Stomach (tissue), 9 donors: ENCODE measurements around the gene STYX. TPM values are rescaled to one million over a fixed set of nuclear protein-coding genes. Genes with fewer than 3 reads are reported as not detected.

Source experiments
- DNase-seq, 2 donors: peaks; one replicate each; pipeline versions ENCODE4 v3.0.0 to v3.0.0-alpha.2; 2013 to 2019
- H3K27ac ChIP-seq, 5 donors: fragments of 200-600 bp in 4 of 5; sonication (generic) in 4 of 5; one replicate each; pipeline ENCODE4 v1.5.1; 2013 to 2019; ENCODE audit warnings: mild to moderate bottlenecking in 1 of 5, moderate library complexity in 1 of 5
- H3K27me3 ChIP-seq, 3 donors: fragments of 200-600 bp; sonication (generic); one replicate each; pipeline ENCODE4 v1.5.1; 2017 to 2019; ENCODE audit warnings: mixed run types in 1 of 3
- H3K36me3 ChIP-seq, 4 donors: fragments of 200-600 bp; sonication (generic); 1 replicate in 3 of 4; 2 replicates in 1 of 4; pipeline ENCODE4 v1.5.1; 2016 to 2019
- H3K4me1 ChIP-seq, 4 donors: fragments of 200-600 bp; sonication (generic); one replicate each; pipeline ENCODE4 v1.5.1; 2016 to 2019
- H3K4me3 ChIP-seq, 4 donors: fragments of 200-600 bp; sonication (generic) in 3 of 4; one replicate each; pipeline ENCODE4 v1.5.1; 2016 to 2019; ENCODE audit warnings: mild to moderate bottlenecking in 1 of 4
- H3K9me3 ChIP-seq, 4 donors: fragments of 200-600 bp; sonication (generic); one replicate each; pipeline ENCODE4 v1.5.1; 2016 to 2019
- EP300 ChIP-seq: sonication (generic); formaldehyde crosslinking; IDR thresholded peaks from one replicate; pipeline ENCODE4 v1.6.1; 2017; ENCODE audit warnings: antibody characterized with exemption
- POLR2A ChIP-seq, 4 donors: fragments of 450-650 bp; IDR thresholded peaks; one replicate each; pipeline ENCODE4 v1.6.1; 2016; ENCODE audit warnings: antibody characterized with exemption in 4 of 4, control low read depth in 2 of 4, mild to moderate bottlenecking in 1 of 4, moderate library complexity in 1 of 4
- POLR2AphosphoS5 ChIP-seq, 3 donors: sonication (generic); formaldehyde crosslinking; IDR thresholded peaks; one replicate each; pipeline ENCODE4 v1.6.1; 2016; ENCODE audit warnings: antibody characterized with exemption in 3 of 3
- WGBS, 5 donors: extraction: QIAGEN DNeasy Blood & Tissue Kit in 3 of 5; methylation state at CpG; one replicate each; pipeline versions ENCODE4 v1.1.5 to v1.1.7; 2013 to 2018; 5-methylcytosine and 5-hydroxymethylcytosine counted together
- intact Hi-C: fragments of 100-400 bp; cut with DNase I; formaldehyde crosslinking; loops from one replicate; pipeline ENCODE4 v1.15.1; 2023; ENCODE audit warnings: low total_unique reads
- polyA plus RNA-seq, 3 donors: library from polyadenylated mRNA; stranded (reverse); fragments of 200-250 nt; gene quantifications; one replicate each; pipeline ENCODE4 v1.2.3, GENCODE V29; 2013
- total RNA-seq, 5 donors: library from RNA; depleted of rRNA; stranded (reverse); fragments of >200 nt; gene quantifications; one replicate each; pipeline versions ENCODE4 v1.1.0 to v1.2.3, GENCODE V29; 2014 to 2016
- TF ChIP-seq, protein P1 (sequence below), 7 experiments: fragments of 450-650 bp in 4 of 7; fragments of 200-600 bp in 3 of 7; sonication (generic) in 3 of 7; IDR thresholded peaks; one replicate each; pipeline ENCODE4 v1.5.1; 2016 to 2019; ENCODE audit warnings: antibody characterized with exemption in 7 of 7, control low read depth in 2 of 7, mild to moderate bottlenecking in 1 of 7
- donor health status: healthy with polysubstance abuse.
- donor health status: Bipolar disorder and iron deficiency.
- donor health status: healthy.

Gene STYX
- total and polyA plus RNA-seq, 8 donors: 4.8 to 23.3 (median 10.0) TPM

DNA sequence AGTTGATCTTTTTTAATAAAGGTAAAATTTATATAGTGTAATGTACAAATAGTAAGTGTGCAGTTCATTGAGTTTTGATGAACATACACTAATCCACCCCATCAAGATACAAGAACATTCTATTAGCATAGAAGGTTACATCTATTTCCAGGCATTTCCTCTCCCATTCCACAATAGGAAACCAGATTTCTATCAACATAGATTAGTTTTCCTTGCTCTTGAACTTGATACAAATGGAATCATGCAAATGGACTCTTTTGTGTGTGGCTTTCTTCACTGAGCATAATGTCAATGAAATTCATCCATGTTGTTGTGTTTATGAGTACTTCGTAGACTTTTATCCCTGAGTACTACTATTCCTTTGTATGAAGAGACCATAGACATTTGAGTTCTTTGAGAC is 10.8 kb downstream of the STYX start:
- TF ChIP-seq, protein P1, sequence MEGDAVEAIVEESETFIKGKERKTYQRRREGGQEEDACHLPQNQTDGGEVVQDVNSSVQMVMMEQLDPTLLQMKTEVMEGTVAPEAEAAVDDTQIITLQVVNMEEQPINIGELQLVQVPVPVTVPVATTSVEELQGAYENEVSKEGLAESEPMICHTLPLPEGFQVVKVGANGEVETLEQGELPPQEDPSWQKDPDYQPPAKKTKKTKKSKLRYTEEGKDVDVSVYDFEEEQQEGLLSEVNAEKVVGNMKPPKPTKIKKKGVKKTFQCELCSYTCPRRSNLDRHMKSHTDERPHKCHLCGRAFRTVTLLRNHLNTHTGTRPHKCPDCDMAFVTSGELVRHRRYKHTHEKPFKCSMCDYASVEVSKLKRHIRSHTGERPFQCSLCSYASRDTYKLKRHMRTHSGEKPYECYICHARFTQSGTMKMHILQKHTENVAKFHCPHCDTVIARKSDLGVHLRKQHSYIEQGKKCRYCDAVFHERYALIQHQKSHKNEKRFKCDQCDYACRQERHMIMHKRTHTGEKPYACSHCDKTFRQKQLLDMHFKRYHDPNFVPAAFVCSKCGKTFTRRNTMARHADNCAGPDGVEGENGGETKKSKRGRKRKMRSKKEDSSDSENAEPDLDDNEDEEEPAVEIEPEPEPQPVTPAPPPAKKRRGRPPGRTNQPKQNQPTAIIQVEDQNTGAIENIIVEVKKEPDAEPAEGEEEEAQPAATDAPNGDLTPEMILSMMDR (IDR thresholded peaks at IDR 0.05): no peak
- TF ChIP-seq POLR2A (IDR thresholded peaks at IDR 0.05) (no peak), POLR2AphosphoS5 (IDR thresholded peaks at IDR 0.05) (no peak), EP300 (no peak)
- Histone ChIP-seq H3K36me3 (peaks cover 0 to 16% (median 5%) of the 10 kb centered on the region in 4 donors), H3K27me3 (no peaks in the 10 kb centered on the region), H3K4me1 (peaks cover 6 to 41% (median 17%) of the 10 kb centered on the region in 4 donors), H3K4me3 (no peak overlapping the region), H3K27ac (peak overlapping the region in 1 of 5 donors; percentile 84), H3K9me3 (no peaks in the 10 kb centered on the region)
- WGBS, 5 donors: 95 to 100% (median 96%) methylated on average over 1 of the region's 1 CpG
- no peak for DNase-seq
- intact Hi-C loops: no loop called here

DNA sequence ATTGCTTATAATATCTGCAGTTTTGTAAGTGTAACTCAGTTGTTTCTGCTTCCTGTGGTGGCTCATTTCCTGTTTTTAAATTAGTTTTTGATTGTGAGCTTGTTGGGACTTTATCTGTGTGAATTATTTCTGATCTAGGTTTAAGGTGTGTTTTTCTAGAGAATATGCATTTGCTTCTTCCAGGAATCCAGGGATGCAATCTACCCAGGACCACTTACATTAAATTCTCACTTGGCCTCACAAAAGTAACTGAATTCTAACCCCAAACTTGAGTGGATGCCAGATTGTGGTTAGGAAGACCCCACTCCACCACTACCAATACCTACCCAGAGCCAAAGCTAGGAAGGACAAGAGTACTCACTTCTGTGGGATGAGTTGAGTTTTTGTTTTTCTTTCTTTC is 11.9 kb downstream of the STYX start:
- Histone ChIP-seq H3K27me3 (no peaks in the 10 kb centered on the region), H3K4me3 (no peak overlapping the region), H3K4me1 (peaks cover 0 to 43% (median 19%) of the 10 kb centered on the region in 4 donors), H3K27ac (peak overlapping the region in 4 of 5 donors; percentile 36 to 84 (median 57)), H3K36me3 (peaks cover 2 to 25% (median 8%) of the 10 kb centered on the region in 4 donors), H3K9me3 (no peaks in the 10 kb centered on the region)
- TF ChIP-seq POLR2A (IDR thresholded peaks at IDR 0.05) (no peak), POLR2AphosphoS5 (IDR thresholded peaks at IDR 0.05) (no peak), EP300 (no peak)
- TF ChIP-seq, protein P1 (IDR thresholded peaks at IDR 0.05): no peak
- intact Hi-C loops: no loop called here
- no peak for DNase-seq

DNA sequence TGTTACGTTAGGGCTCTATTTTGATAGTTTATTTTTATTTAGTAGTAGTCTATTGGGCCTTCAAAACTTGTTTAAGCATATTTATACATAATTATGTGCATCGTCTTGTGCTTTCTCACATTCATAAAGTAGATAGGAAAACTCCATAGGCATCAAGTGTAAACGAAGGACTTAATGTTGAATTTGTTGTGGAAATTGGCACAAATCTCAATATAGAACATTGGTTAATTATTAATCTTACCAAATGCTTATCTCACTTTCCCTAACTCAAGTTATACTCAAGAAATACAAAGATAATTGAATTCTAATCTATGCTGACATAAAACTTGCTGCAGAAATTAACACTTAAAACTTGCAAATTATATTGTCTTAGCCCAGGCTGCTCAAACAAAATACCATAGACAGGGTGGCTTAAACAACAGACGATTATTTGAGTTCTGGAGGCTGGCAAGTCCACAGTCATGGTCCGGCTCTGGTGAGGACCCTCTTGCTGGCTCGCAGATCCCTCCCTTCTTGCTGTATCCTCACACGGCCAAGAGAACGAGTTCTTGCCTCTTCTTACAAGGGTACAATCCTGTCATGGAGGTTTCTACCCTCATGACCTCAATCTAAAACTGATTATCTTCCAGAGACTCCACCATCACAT is 18.8 kb downstream of the STYX start:
- H3K27ac ChIP-seq: peak overlapping the region; percentile 2 to 83 (median 69)
- WGBS, 5 donors: 29 to 60% (median 56%) methylated on average over 8 of the region's 8 CpGs
- DNase-seq: no peak
- no peaks in the 10 kb centered on the region for H3K27me3 ChIP-seq
- peaks cover 14 to 32% (median 22%) of the 10 kb centered on the region in 4 donors for H3K4me1 ChIP-seq
- H3K36me3 ChIP-seq: peaks cover 10 to 66% (median 43%) of the 10 kb centered on the region in 4 donors
- intact Hi-C loops: no loop called here
- H3K4me3 ChIP-seq: no peak overlapping the region
- no peaks in the 10 kb centered on the region for H3K9me3 ChIP-seq
- no peak for TF ChIP-seq POLR2A (IDR thresholded peaks at IDR 0.05)
- no peak for TF ChIP-seq EP300
- TF ChIP-seq POLR2AphosphoS5 (IDR thresholded peaks at IDR 0.05): no peak
- TF ChIP-seq, protein P1 (IDR thresholded peaks at IDR 0.05): no peak

DNA sequence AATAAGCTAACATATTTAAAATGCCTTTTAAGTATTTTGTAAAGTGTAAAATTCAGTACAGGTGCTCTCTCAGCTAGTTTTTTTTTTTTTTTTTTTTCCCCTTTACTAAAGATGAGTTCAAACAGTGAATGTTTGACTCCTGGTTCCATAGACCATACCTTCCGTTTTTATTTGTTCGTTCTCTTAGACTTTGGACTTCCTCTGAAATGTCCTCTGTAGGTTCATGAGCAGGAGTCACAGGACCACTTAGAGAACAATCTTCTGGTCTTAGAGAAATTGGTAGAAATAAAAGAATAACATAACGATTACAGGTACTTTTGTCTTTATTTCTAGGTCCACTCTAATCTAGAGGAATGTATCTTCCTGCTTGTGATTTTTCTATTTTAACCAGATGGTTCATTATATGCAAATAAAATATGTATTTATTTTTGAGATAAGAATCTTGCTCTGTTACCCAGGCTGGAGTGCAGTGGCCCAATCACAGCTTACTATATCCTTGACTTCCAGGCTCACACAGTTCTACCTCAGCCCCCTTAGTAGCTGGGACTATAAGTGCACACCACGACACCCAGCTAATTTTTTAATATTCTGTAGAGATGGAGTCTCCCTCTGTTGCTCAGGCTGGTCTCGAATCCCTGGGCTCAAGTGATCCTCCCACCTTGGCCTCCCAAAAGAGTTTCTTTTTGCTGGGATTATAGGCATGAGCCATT is 25.8 kb downstream of the STYX start:
- intact Hi-C loops: no loop called here
- no peaks in the 10 kb centered on the region for H3K9me3 ChIP-seq
- WGBS, 5 donors: 57 to 79% (median 72%) methylated on average over 5 of the region's 5 CpGs
- TF ChIP-seq POLR2AphosphoS5 (IDR thresholded peaks at IDR 0.05): no peak
- TF ChIP-seq, protein P1 (IDR thresholded peaks at IDR 0.05): no peak
- no peak for TF ChIP-seq EP300
- no peak for TF ChIP-seq POLR2A (IDR thresholded peaks at IDR 0.05)
- peak overlapping the region in 1 of 5 donors; percentile 34 for H3K27ac ChIP-seq
- H3K4me3 ChIP-seq: no peak overlapping the region
- H3K36me3 ChIP-seq: peaks cover 23 to 55% (median 41%) of the 10 kb centered on the region in 4 donors
- peaks cover 0 to 14% (median 4%) of the 10 kb centered on the region in 4 donors for H3K4me1 ChIP-seq
- peak in 1 of 2 donors; percentile 24 for DNase-seq
- H3K27me3 ChIP-seq: no peaks in the 10 kb centered on the region
